Measurements from ENCODE around the gene MAP1LC3B2.

GRCh38 chr12:116535241-116535640, 23.9 kb upstream of the MAP1LC3B2 start:
- TF ChIP-seq MAX (IDR thresholded peaks at IDR 0.05) (no peak), KLF9 (CRISPR knock-in tag; IDR thresholded peaks at IDR 0.05; ENCODE audit: low read depth) (no peak), CTCF (CRISPR knock-in tag; IDR thresholded peaks at IDR 0.05) (no peak), PHF8 (CRISPR knock-in tag; IDR thresholded peaks at IDR 0.05) (no peak), ZFP91 (CRISPR knock-in tag; IDR thresholded peaks at IDR 0.05; ENCODE audit: borderline replicate concordance) (no peak), MAFK (conservative IDR thresholded peaks at IDR 0.05 in 1 of 2, IDR thresholded peaks at IDR 0.05 in 1 of 2; ENCODE audit: low read length in 2 of 2) (no peak)
